ENCODE measurements around the gene HTR5A.

Gene HTR5A

GRCh38 chr7:155043756-155044155, 26.4 kb upstream of the HTR5A start:
- no peak for DNase-seq (ENCODE audit: low read depth)
- no peak overlapping the region for H3K4me3 ChIP-seq (replicated peaks; ENCODE audit: low read depth, low read length)
- TF ChIP-seq, protein P1, sequence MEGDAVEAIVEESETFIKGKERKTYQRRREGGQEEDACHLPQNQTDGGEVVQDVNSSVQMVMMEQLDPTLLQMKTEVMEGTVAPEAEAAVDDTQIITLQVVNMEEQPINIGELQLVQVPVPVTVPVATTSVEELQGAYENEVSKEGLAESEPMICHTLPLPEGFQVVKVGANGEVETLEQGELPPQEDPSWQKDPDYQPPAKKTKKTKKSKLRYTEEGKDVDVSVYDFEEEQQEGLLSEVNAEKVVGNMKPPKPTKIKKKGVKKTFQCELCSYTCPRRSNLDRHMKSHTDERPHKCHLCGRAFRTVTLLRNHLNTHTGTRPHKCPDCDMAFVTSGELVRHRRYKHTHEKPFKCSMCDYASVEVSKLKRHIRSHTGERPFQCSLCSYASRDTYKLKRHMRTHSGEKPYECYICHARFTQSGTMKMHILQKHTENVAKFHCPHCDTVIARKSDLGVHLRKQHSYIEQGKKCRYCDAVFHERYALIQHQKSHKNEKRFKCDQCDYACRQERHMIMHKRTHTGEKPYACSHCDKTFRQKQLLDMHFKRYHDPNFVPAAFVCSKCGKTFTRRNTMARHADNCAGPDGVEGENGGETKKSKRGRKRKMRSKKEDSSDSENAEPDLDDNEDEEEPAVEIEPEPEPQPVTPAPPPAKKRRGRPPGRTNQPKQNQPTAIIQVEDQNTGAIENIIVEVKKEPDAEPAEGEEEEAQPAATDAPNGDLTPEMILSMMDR (IDR thresholded peaks at IDR 0.05; ENCODE audit: low read length, missing control alignments) = no peak

DNA sequence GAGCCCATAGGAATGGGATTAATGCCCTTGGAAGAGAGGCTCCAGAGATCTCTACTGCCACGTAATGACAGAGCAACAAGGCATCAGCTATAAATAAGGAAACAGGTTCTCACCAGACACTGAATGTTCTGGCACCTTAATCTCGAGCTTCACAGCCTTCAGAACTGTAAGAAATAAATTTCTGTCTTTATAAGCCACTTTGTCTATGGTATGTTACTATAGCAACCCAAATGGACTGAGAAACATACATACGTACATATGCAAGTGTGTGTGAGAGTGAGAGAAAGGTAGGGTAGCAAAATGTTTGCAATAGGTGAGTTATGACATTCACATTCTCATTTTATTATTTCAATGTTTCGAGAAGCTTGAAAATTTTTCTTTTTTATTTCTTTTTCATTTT, 22.1 kb upstream of the HTR5A start:
- H3K4me3 ChIP-seq (replicated peaks; ENCODE audit: low read depth, low read length) = no peak overlapping the region
- no peak for DNase-seq (ENCODE audit: low read depth)
- TF ChIP-seq, protein P1 (IDR thresholded peaks at IDR 0.05; ENCODE audit: low read length, missing control alignments) = no peak

- TF ChIP-seq, protein P1 (IDR thresholded peaks at IDR 0.05; ENCODE audit: low read length, missing control alignments) = no peak
- DNase-seq (ENCODE audit: low read depth) = no peak
- H3K4me3 ChIP-seq (replicated peaks; ENCODE audit: low read depth, low read length) = no peak overlapping the region
These were observed 18.8 kb upstream of the HTR5A start for GRCh38 chr7:155051355-155051754.

DNA sequence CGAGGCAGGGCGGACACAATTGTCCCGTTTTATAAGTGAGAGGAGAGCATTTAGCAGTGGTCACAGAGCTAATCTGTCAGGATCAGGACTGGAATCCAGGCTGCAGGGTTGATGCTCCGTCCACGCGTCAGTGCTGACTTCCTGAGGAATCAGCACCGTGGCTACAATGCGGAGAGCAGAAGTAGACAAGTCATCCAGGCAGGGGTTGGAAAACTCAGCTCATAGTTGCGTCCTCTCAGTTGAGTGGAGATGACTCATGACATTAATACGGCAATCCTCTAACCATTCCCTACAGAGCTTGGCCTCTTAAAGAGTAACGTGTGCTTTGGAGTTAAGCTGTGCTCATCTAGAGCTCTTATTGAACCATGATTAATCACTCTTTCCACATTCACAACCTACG, 17.1 kb upstream of the HTR5A start:
- H3K4me3 ChIP-seq (replicated peaks; ENCODE audit: low read depth, low read length) = no peak overlapping the region
- TF ChIP-seq, protein P1 (IDR thresholded peaks at IDR 0.05; ENCODE audit: low read length, missing control alignments) = no peak
- no peak for DNase-seq (ENCODE audit: low read depth)

- no peak overlapping the region for H3K4me3 ChIP-seq (replicated peaks; ENCODE audit: low read depth, low read length)
- no peak for DNase-seq (ENCODE audit: low read depth)
- TF ChIP-seq, protein P1 (IDR thresholded peaks at IDR 0.05; ENCODE audit: low read length, missing control alignments) = no peak
These were observed 15.4 kb upstream of the HTR5A start for GRCh38 chr7:155054761-155055160.

DNA sequence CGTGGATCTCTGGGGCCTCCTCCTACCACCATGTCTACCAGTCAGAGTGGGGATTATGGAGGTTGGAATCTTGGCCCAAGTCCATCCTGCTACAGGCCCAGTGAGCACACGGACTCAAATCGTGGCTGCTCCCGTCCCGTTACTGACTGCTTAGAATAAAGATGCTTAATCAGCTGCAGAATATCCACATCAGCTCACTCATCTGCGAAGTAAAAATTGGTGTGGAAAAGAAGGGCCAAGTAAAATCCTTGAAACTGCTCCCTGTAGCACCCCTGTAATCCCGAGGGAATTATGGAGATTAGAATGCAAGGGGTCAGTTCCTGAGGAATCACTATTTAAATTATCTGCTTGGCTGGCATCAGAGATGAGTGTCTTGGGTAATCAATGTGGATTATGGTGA, 13.0 kb upstream of the HTR5A start:
- H3K4me3 ChIP-seq (replicated peaks; ENCODE audit: low read depth, low read length) = no peak overlapping the region
- TF ChIP-seq, protein P1 (IDR thresholded peaks at IDR 0.05; ENCODE audit: low read length, missing control alignments) = no peak
- no peak for DNase-seq (ENCODE audit: low read depth)

DNA sequence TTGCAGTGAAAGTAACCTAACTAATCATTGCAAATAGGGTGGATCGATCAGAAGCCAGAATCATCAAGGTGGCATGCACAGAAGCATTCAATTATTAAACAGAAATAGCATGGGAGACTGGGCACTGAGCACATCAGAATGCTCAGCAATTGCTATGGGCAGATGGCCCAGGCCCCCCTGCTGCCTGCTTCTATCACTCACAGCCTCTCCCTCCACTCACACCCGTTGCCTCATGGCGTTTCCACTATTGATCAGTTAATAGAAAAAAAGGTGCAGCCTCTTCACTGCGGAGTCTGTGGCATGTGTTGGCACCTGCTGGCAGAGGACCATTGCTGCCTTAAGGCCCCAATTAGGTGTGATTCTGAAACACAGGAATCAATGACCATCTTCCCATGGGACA, 11.2 kb upstream of the HTR5A start:
- TF ChIP-seq, protein P1 (IDR thresholded peaks at IDR 0.05; ENCODE audit: low read length, missing control alignments) = no peak
- H3K4me3 ChIP-seq (replicated peaks; ENCODE audit: low read depth, low read length) = no peak overlapping the region
- DNase-seq (ENCODE audit: low read depth) = no peak
